Esophagus muscularis mucosa (tissue), 4 donors: ENCODE results near the gene DMPK. TPM values are rescaled to one million over a fixed set of nuclear protein-coding genes. Genes with fewer than 3 reads are reported as not detected.

Source experiments
- DNase-seq: peaks from one replicate; pipeline ENCODE4 v3.0.0-alpha.2; 2017; ENCODE audit errors: extremely low spot score
- H3K27ac ChIP-seq, 4 donors: fragments of 200-600 bp; sonication (generic); replicated peaks in 1 of 4; 1 replicate in 3 of 4; 2 replicates in 1 of 4; pipeline ENCODE4 v1.5.1; 2016 to 2019; ENCODE audit warnings: mild to moderate bottlenecking in 1 of 4
- H3K27me3 ChIP-seq, 4 donors: fragments of 200-600 bp; sonication (generic); one replicate each; pipeline versions ENCODE4 v1.5.1 to v1.6.0; 2016 to 2019
- H3K36me3 ChIP-seq, 4 donors: fragments of 200-600 bp; sonication (generic); one replicate each; pipeline ENCODE4 v1.5.1; 2016 to 2019
- H3K4me1 ChIP-seq, 4 donors: fragments of 200-600 bp; sonication (generic); one replicate each; pipeline ENCODE4 v1.5.1; 2016 to 2019
- H3K4me3 ChIP-seq, 4 donors: fragments of 200-600 bp; sonication (generic); 1 replicate in 2 of 4; 2 replicates in 2 of 4; pipeline ENCODE4 v1.5.1; 2016 to 2019; ENCODE audit warnings: mild to moderate bottlenecking in 4 of 4, moderate library complexity in 1 of 4
- H3K9me3 ChIP-seq, 4 donors: fragments of 200-600 bp; sonication (generic); 1 replicate in 3 of 4; 2 replicates in 1 of 4; pipeline ENCODE4 v1.5.1; 2016 to 2019
- CTCF ChIP-seq, 3 experiments: fragments of 200-600 bp in 2 of 3; fragments of 450-650 bp in 1 of 3; sonication (generic) in 2 of 3; IDR thresholded peaks; one replicate each; pipeline ENCODE4 v1.5.1; 2017 to 2019; ENCODE audit warnings: antibody characterized with exemption in 3 of 3, mild to moderate bottlenecking in 2 of 3, moderate library complexity in 1 of 3
- EP300 ChIP-seq: sonication (generic); formaldehyde crosslinking; IDR thresholded peaks from one replicate; pipeline ENCODE4 v1.6.1; 2017; ENCODE audit warnings: antibody characterized with exemption
- POLR2A ChIP-seq: fragments of 450-650 bp; IDR thresholded peaks from one replicate; pipeline ENCODE4 v1.6.1; 2017; ENCODE audit warnings: antibody characterized with exemption, moderate library complexity, mild to moderate bottlenecking, low read depth
- POLR2AphosphoS5 ChIP-seq, 2 donors: sonication (generic); formaldehyde crosslinking; IDR thresholded peaks; one replicate each; pipeline ENCODE4 v1.6.1; 2017; ENCODE audit warnings: antibody characterized with exemption in 2 of 2
- WGBS: methylation state at CpG from one replicate; pipeline ENCODE4 v1.1.5; 2018; 5-methylcytosine and 5-hydroxymethylcytosine counted together
- intact Hi-C: fragments of 100-400 bp; cut with DNase I; formaldehyde crosslinking; loops from one replicate; pipeline ENCODE4 v1.15.1; 2023
- total RNA-seq, 4 donors: library from RNA; depleted of rRNA; stranded (reverse); fragments of >200 nt; gene quantifications; one replicate each; pipeline versions ENCODE4 v1.1.0 to v1.2.1, GENCODE V29; 2016

The DMPK gene
- total RNA-seq, 4 donors from 2014 or later: 247 to 487 (median 347) TPM

- Histone ChIP-seq H3K27ac (no peak overlapping the region), H3K27me3 (no peaks in the 10 kb centered on the region), H3K36me3 (no peaks in the 10 kb centered on the region), H3K9me3 (no peaks in the 10 kb centered on the region), H3K4me1 (peaks cover 0 to 9% (median 0%) of the 10 kb centered on the region in 4 donors), H3K4me3 (no peak overlapping the region)
- 82% methylated on average over 5 of the region's 5 CpGs for WGBS
- intact Hi-C loops: no loop called here
- no peak for DNase-seq
- no peak for TF ChIP-seq EP300
- TF ChIP-seq CTCF (IDR thresholded peaks at IDR 0.05): no peak
- no peak for TF ChIP-seq POLR2A
- TF ChIP-seq POLR2AphosphoS5 (IDR thresholded peaks at IDR 0.05): no peak
These were observed 34.8 kb downstream of the DMPK start for GRCh38 chr19:45747513-45747912.

- Histone ChIP-seq H3K36me3 (no peaks in the 10 kb centered on the region), H3K27me3 (no peaks in the 10 kb centered on the region), H3K27ac (no peak overlapping the region), H3K4me1 (peaks cover 0 to 9% (median 0%) of the 10 kb centered on the region in 4 donors), H3K9me3 (no peaks in the 10 kb centered on the region), H3K4me3 (no peak overlapping the region)
- WGBS: 81% methylated on average over 5 of the region's 5 CpGs
- TF ChIP-seq POLR2AphosphoS5 (IDR thresholded peaks at IDR 0.05): no peak
- no peak for TF ChIP-seq EP300
- TF ChIP-seq POLR2A: no peak
- TF ChIP-seq CTCF (IDR thresholded peaks at IDR 0.05): no peak
- no peak for DNase-seq
- intact Hi-C loops: no loop called here
These were observed 35.4 kb downstream of the DMPK start for GRCh38 chr19:45746866-45747265.

- Histone ChIP-seq H3K9me3 (no peaks in the 10 kb centered on the region), H3K27ac (no peak overlapping the region), H3K27me3 (no peaks in the 10 kb centered on the region), H3K4me1 (peaks cover 0 to 9% (median 0%) of the 10 kb centered on the region in 4 donors), H3K4me3 (no peak overlapping the region), H3K36me3 (no peaks in the 10 kb centered on the region)
- WGBS: 92% methylated on average over 6 of the region's 6 CpGs
- TF ChIP-seq POLR2A: no peak
- no peak for TF ChIP-seq CTCF (IDR thresholded peaks at IDR 0.05)
- no peak for TF ChIP-seq POLR2AphosphoS5 (IDR thresholded peaks at IDR 0.05)
- no peak for TF ChIP-seq EP300
- intact Hi-C loops: no loop called here
- no peak for DNase-seq
These were observed 36.7 kb downstream of the DMPK start for GRCh38 chr19:45745606-45746005.

GRCh38 chr19:45742969-45743368 lies 39.3 kb downstream of the DMPK start:
- TF ChIP-seq POLR2A (no peak), EP300 (no peak), CTCF (IDR thresholded peaks at IDR 0.05) (no peak), POLR2AphosphoS5 (IDR thresholded peaks at IDR 0.05) (no peak)
- no peaks in the 10 kb centered on the region for H3K27me3 ChIP-seq
- H3K36me3 ChIP-seq: no peaks in the 10 kb centered on the region
- intact Hi-C loops: no loop called here
- peak overlapping the region in 1 of 4 donors; percentile 5 for H3K27ac ChIP-seq
- DNase-seq: no peak
- H3K9me3 ChIP-seq: no peaks in the 10 kb centered on the region
- H3K4me3 ChIP-seq: no peak overlapping the region
- peaks cover 0 to 9% (median 0%) of the 10 kb centered on the region in 4 donors for H3K4me1 ChIP-seq
- 55% methylated on average over 4 of the region's 4 CpGs for WGBS
